ENCODE data around the gene DLG2.

DLG2 gene

GRCh38 chr11:85472953-85473352 lies 154.2 kb downstream of the DLG2 start:
- no peak for DNase-seq (ENCODE audit: low read depth, low spot score)
- no peak overlapping the region for H3K4me3 ChIP-seq (ENCODE audit: low read depth, low read length)
- no peak for TF ChIP-seq CTCF (IDR thresholded peaks at IDR 0.05; ENCODE audit: low read depth, low read length)
- in situ Hi-C loops (cut with HindIII; ENCODE audit: low sequenced_read_pairs), result no loop called here

- no peak for DNase-seq (ENCODE audit: low read depth, low spot score)
- in situ Hi-C loops (cut with HindIII; ENCODE audit: low sequenced_read_pairs), result no loop called here
- TF ChIP-seq CTCF (IDR thresholded peaks at IDR 0.05; ENCODE audit: low read depth, low read length), result no peak
- H3K4me3 ChIP-seq (ENCODE audit: low read depth, low read length), result no peak overlapping the region
Observed at GRCh38 chr11:85464283-85464682, 162.9 kb downstream of the DLG2 start.

- TF ChIP-seq CTCF (IDR thresholded peaks at IDR 0.05; ENCODE audit: low read depth, low read length), result no peak
- in situ Hi-C loops (cut with HindIII; ENCODE audit: low sequenced_read_pairs), result no loop called here
Observed at GRCh38 chr11:85459304-85459703, 167.8 kb downstream of the DLG2 start.

GRCh38 chr11:85444479-85444878 lies 182.7 kb downstream of the DLG2 start:
- no peak overlapping the region for H3K4me3 ChIP-seq (ENCODE audit: low read depth, low read length)
- DNase-seq (ENCODE audit: low read depth, low spot score), result no peak
- in situ Hi-C loops (cut with HindIII; ENCODE audit: low sequenced_read_pairs), result no loop called here
- no peak for TF ChIP-seq CTCF (IDR thresholded peaks at IDR 0.05; ENCODE audit: low read depth, low read length)

More at GRCh38 chr11:85459304-85459703, 167.8 kb downstream of the DLG2 start:
- H3K4me3 ChIP-seq (ENCODE audit: low read depth, low read length), result no peak overlapping the region
- DNase-seq (ENCODE audit: low read depth, low spot score), result no peak

- DNase-seq (ENCODE audit: low read depth, low spot score), result no peak
- in situ Hi-C loops (cut with HindIII; ENCODE audit: low sequenced_read_pairs), result no loop called here
- no peak for TF ChIP-seq CTCF (IDR thresholded peaks at IDR 0.05; ENCODE audit: low read depth, low read length)
- H3K4me3 ChIP-seq (ENCODE audit: low read depth, low read length), result no peak overlapping the region
Observed at GRCh38 chr11:85440273-85440672, 186.9 kb downstream of the DLG2 start.

- DNase-seq (ENCODE audit: low read depth, low spot score), result no peak
- in situ Hi-C loops (cut with HindIII; ENCODE audit: low sequenced_read_pairs), result no loop called here
- TF ChIP-seq CTCF (IDR thresholded peaks at IDR 0.05; ENCODE audit: low read depth, low read length), result no peak
- no peak overlapping the region for H3K4me3 ChIP-seq (ENCODE audit: low read depth, low read length)
Observed at GRCh38 chr11:85438328-85438727, 188.8 kb downstream of the DLG2 start.

GRCh38 chr11:85431319-85431718 lies 195.8 kb downstream of the DLG2 start:
- DNase-seq (ENCODE audit: low read depth, low spot score), result no peak
- no peak for TF ChIP-seq CTCF (IDR thresholded peaks at IDR 0.05; ENCODE audit: low read depth, low read length)
- in situ Hi-C loops (cut with HindIII; ENCODE audit: low sequenced_read_pairs), result no loop called here
- H3K4me3 ChIP-seq (ENCODE audit: low read depth, low read length), result no peak overlapping the region

Data from astrocyte of the spinal cord (primary cell).